Measurements from ENCODE around the gene WDR48. TPM values are rescaled to one million over a fixed set of nuclear protein-coding genes. Genes with fewer than 3 reads are reported as not detected.

Gene WDR48
- total and polyA plus RNA-seq, 9 of the 15 experiments (the other 6 are each of a cell fraction or from before 2014, with no cell fraction given) = 26.6 to 70.6 (median 48.0) TPM

DNA sequence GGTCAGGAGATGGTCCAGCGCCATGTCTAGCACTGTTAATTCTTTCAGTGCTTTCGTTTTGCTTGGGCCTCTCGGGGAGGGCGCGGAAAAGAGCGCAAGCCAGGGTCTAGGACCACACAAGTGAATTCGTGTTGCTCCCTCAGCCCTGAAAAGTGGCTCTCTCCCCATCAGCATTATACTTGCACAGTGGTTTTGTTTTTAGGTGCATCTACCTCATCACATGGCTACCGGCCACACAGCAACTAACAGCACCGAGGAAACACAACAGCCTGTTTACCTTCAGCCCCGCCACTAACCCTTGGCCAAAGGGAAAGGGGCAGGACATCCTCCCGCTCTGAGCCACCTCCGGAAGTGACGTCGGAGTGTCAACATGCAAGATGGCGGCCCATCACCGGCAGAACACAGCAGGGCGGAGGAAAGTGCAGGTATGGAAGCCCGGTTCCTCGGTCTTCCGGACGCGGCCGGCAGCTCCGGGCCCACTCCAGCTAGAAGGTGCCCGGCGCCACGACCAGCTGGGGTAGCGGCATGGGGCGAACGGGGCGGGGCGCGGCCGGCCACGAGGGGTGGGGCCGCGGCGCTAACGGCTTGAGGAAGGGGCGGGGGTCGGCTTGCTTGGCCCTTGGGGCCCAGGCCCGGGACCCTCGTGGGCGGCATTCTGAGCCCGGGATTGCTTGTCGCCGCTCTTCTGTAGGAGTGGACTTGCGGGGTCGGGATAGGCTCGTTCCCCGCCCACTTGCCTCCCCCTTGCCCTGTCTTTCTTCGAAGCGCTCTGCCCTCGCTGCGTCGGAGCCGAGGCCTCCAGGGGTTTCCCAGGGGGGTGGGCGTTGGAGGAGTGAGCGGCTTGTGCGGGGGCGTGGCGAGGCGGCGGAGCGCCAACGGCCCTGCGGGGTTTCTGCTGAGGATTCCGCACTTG lies at the start of gene WDR48, which contains the start of gene SCN11A (continued):
- peak; percentile 96 for TF ChIP-seq POLR2B (IDR thresholded peaks at IDR 0.05; ENCODE audit: low read depth, partially characterized antibody)
- peak in 1 of 2 experiments; percentile 15; a peak in 1 of 4 replicates for TF ChIP-seq TRIM24 (IDR thresholded peaks at IDR 0.05)
- TF ChIP-seq RBM25 (IDR thresholded peaks at IDR 0.05; ENCODE audit: low read depth, low read length, severe bottlenecking) = no peak
- no peak for TF ChIP-seq RBM22 (IDR thresholded peaks at IDR 0.05; ENCODE audit: low read depth, low read length, poor library complexity, severe bottlenecking)
- TF ChIP-seq, protein P1, sequence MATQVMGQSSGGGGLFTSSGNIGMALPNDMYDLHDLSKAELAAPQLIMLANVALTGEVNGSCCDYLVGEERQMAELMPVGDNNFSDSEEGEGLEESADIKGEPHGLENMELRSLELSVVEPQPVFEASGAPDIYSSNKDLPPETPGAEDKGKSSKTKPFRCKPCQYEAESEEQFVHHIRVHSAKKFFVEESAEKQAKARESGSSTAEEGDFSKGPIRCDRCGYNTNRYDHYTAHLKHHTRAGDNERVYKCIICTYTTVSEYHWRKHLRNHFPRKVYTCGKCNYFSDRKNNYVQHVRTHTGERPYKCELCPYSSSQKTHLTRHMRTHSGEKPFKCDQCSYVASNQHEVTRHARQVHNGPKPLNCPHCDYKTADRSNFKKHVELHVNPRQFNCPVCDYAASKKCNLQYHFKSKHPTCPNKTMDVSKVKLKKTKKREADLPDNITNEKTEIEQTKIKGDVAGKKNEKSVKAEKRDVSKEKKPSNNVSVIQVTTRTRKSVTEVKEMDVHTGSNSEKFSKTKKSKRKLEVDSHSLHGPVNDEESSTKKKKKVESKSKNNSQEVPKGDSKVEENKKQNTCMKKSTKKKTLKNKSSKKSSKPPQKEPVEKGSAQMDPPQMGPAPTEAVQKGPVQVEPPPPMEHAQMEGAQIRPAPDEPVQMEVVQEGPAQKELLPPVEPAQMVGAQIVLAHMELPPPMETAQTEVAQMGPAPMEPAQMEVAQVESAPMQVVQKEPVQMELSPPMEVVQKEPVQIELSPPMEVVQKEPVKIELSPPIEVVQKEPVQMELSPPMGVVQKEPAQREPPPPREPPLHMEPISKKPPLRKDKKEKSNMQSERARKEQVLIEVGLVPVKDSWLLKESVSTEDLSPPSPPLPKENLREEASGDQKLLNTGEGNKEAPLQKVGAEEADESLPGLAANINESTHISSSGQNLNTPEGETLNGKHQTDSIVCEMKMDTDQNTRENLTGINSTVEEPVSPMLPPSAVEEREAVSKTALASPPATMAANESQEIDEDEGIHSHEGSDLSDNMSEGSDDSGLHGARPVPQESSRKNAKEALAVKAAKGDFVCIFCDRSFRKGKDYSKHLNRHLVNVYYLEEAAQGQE (IDR thresholded peaks at IDR 0.05; ENCODE audit: borderline replicate concordance) = no peak
- TF ChIP-seq, protein P1 (CRISPR knock-in tag; IDR thresholded peaks at IDR 0.05; ENCODE audit: low read depth) = no peak
- 0 out of 2 replicates have a peak, but pooled peaks have one; percentile 37 for TF ChIP-seq RUNX1 (IDR thresholded peaks at IDR 0.05; ENCODE audit: low read depth)
- TF ChIP-seq ZNF551 (CRISPR knock-in tag; IDR thresholded peaks at IDR 0.05) = no peak
- TF ChIP-seq TAL1 (IDR thresholded peaks at IDR 0.05) = no peak
- TF ChIP-seq, protein P2, sequence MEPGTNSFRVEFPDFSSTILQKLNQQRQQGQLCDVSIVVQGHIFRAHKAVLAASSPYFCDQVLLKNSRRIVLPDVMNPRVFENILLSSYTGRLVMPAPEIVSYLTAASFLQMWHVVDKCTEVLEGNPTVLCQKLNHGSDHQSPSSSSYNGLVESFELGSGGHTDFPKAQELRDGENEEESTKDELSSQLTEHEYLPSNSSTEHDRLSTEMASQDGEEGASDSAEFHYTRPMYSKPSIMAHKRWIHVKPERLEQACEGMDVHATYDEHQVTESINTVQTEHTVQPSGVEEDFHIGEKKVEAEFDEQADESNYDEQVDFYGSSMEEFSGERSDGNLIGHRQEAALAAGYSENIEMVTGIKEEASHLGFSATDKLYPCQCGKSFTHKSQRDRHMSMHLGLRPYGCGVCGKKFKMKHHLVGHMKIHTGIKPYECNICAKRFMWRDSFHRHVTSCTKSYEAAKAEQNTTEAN (CRISPR knock-in tag; IDR thresholded peaks at IDR 0.05) = no peak
